Liver (tissue), 3 donors: ENCODE measurements around the gene SIMC1.
"Not testable (repeated sequence)": the region's sequence is repeated elsewhere in the genome, so short reads cannot be mapped to it uniquely, and the experiment has no call there.

Experiments
- CTCF ChIP-seq: fragments of 150-350 bp; IDR thresholded peaks from 2 replicates; pipeline ENCODE4 v1.5.1; 2017; ENCODE audit warnings: improper control_type of control experiment, low read depth, low read length; ENCODE audit not compliant: missing input control
- EGR1 ChIP-seq, 2 donors: IDR thresholded peaks; 2 replicates each; pipeline ENCODE4 v1.6.1; 2016 to 2018; ENCODE audit warnings: antibody characterized with exemption in 2 of 2, low read depth in 2 of 2
- GABPA ChIP-seq, 2 donors: IDR thresholded peaks in 1 of 2; conservative IDR thresholded peaks in 1 of 2; 2 replicates each; pipeline ENCODE4 v1.6.1; 2016; ENCODE audit warnings: antibody characterized with exemption in 2 of 2, mild to moderate bottlenecking in 1 of 2, moderate library complexity in 1 of 2
- HNF4A ChIP-seq, 2 donors: conservative IDR thresholded peaks; 2 replicates each; pipeline ENCODE4 v1.6.1; 2016; ENCODE audit warnings: antibody characterized with exemption in 2 of 2, mild to moderate bottlenecking in 2 of 2
- YY1 ChIP-seq: IDR thresholded peaks from 2 replicates; pipeline ENCODE4 v1.6.1; 2016; ENCODE audit warnings: antibody characterized with exemption, mild to moderate bottlenecking
- TF ChIP-seq, protein P1 (sequence below): IDR thresholded peaks from 2 replicates; pipeline ENCODE4 v1.6.1; 2016; ENCODE audit warnings: antibody characterized with exemption
- donor health status: healthy.
- donor health status: healthy.

- not testable (repeated sequence) for TF ChIP-seq CTCF; GABPA (IDR thresholded peaks at IDR 0.05 in 1 of 2, conservative IDR thresholded peaks at IDR 0.05 in 1 of 2); YY1; EGR1 (IDR thresholded peaks at IDR 0.05; ENCODE audit: low read depth in 2 of 2); HNF4A (conservative IDR thresholded peaks at IDR 0.05)
- TF ChIP-seq, protein P1, sequence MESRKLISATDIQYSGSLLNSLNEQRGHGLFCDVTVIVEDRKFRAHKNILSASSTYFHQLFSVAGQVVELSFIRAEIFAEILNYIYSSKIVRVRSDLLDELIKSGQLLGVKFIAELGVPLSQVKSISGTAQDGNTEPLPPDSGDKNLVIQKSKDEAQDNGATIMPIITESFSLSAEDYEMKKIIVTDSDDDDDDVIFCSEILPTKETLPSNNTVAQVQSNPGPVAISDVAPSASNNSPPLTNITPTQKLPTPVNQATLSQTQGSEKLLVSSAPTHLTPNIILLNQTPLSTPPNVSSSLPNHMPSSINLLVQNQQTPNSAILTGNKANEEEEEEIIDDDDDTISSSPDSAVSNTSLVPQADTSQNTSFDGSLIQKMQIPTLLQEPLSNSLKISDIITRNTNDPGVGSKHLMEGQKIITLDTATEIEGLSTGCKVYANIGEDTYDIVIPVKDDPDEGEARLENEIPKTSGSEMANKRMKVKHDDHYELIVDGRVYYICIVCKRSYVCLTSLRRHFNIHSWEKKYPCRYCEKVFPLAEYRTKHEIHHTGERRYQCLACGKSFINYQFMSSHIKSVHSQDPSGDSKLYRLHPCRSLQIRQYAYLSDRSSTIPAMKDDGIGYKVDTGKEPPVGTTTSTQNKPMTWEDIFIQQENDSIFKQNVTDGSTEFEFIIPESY = not testable (repeated sequence)
Observed at GRCh38 chr5:176203535-176203934, 34.7 kb upstream of the SIMC1 start.
